GM12878 (cell line): ENCODE results near the gene TMEM266.

ENCODE experiments used
- CTCF ChIP-seq, 3 experiments: IDR thresholded peaks in 2 of 3; conservative IDR thresholded peaks in 1 of 3; 2 replicates each; pipeline ENCODE4 v1.5.1; 2011; ENCODE audit warnings: low read depth in 3 of 3, low read length in 3 of 3, mild to moderate bottlenecking in 3 of 3, control low read depth in 2 of 3, moderate library complexity in 2 of 3, inconsistent platforms in 1 of 3, mixed read lengths in 1 of 3; ENCODE audit not compliant: control insufficient read depth in 2 of 3, insufficient read depth in 1 of 3; ENCODE audit errors: extremely low read depth in 1 of 3
- POLR2A ChIP-seq: IDR thresholded peaks from 2 replicates; pipeline ENCODE4 v1.6.1; 2011; ENCODE audit warnings: low read depth, mild to moderate bottlenecking, low read length
- POLR2AphosphoS5 ChIP-seq: IDR thresholded peaks from 2 replicates; pipeline ENCODE4 v1.6.1; 2011; ENCODE audit warnings: mild to moderate bottlenecking, low read length, inconsistent platforms
- ZNF687 ChIP-seq: fragments of 450-650 bp; IDR thresholded peaks from 2 replicates; pipeline ENCODE4 v1.6.1; 2017; ENCODE audit warnings: mild to moderate bottlenecking, moderate library complexity

- TF ChIP-seq ZNF687 = no peak
- no peak for TF ChIP-seq POLR2A
- TF ChIP-seq CTCF (IDR thresholded peaks at IDR 0.05 in 2 of 3, conservative IDR thresholded peaks at IDR 0.05 in 1 of 3; ENCODE audit: control insufficient read depth in 2 of 3, extremely low read depth in 1 of 3, insufficient read depth in 1 of 3, low read depth in 3 of 3, low read length in 3 of 3) = no peak
- no peak for TF ChIP-seq POLR2AphosphoS5
These were observed 150.2 kb downstream of the TMEM266 start for GRCh38 chr15:76209942-76210341.
